PC-9 (cell line): ENCODE results near the gene MAPKBP1. TPM values are rescaled to one million over a fixed set of nuclear protein-coding genes. Genes with fewer than 3 reads are reported as not detected.

Experiments
- BruUV-seq: library from RNA; stranded (reverse); fragments of 400-500 nt; replicated peaks from 2 replicates; lab custom pipeline; 2021; lab: Mats Ljungman, UMichigan
- CTCF ChIA-PET: fragments of 300-600 bp; sonication (Branson Sonifier 250); formaldehyde crosslinking; loops from one replicate; lab custom pipeline; 2022; ENCODE audit warnings: antibody characterized with exemption; lab: Charles Lee
- POLR2A ChIA-PET: fragments of 300-600 bp; sonication (Branson Sonifier 250); formaldehyde crosslinking; loops from one replicate; lab custom pipeline; 2022; ENCODE audit warnings: antibody characterized with exemption; ENCODE audit not compliant: unreplicated experiment; lab: Charles Lee
- DNase-seq, 2 experiments: peaks; one replicate each; pipeline versions ENCODE4 v3.0.0 to v3.0.0-alpha.2; 2015 to 2022; ENCODE audit warnings: mixed read lengths in 1 of 2
- H2AFZ ChIP-seq: fragments of 200-600 bp; sonication (generic); 2 replicates; pipeline ENCODE4 v1.8.1; 2017; ENCODE audit warnings: antibody characterized with exemption
- H3F3A ChIP-seq: fragments of 200-600 bp; sonication (generic); 2 replicates; pipeline ENCODE4 v1.8.1; 2017; ENCODE audit warnings: antibody characterized with exemption, mild to moderate bottlenecking, low read depth; ENCODE audit not compliant: insufficient read depth
- H3K27ac ChIP-seq: fragments of 200-600 bp; sonication (generic); 2 replicates; pipeline ENCODE4 v1.6.1; 2016; ENCODE audit warnings: mixed run types
- H3K27me3 ChIP-seq: fragments of 200-600 bp; sonication (generic); 2 replicates; pipeline ENCODE4 v1.6.1; 2016; ENCODE audit warnings: low read depth, mixed run types; ENCODE audit not compliant: insufficient read depth
- H3K36me3 ChIP-seq: fragments of 200-600 bp; sonication (generic); 2 replicates; pipeline ENCODE4 v1.6.1; 2016; ENCODE audit warnings: low read depth, mixed run types
- H3K4me1 ChIP-seq: fragments of 200-600 bp; sonication (generic); replicated peaks from 2 replicates; pipeline ENCODE4 v1.6.1; 2016; ENCODE audit warnings: mixed run types; ENCODE audit not compliant: insufficient read depth
- H3K4me2 ChIP-seq: fragments of 200-600 bp; sonication (generic); 2 replicates; pipeline ENCODE4 v1.6.1; 2017; ENCODE audit warnings: mixed run types
- H3K4me3 ChIP-seq: fragments of 200-600 bp; sonication (generic); 2 replicates; pipeline ENCODE4 v1.6.1; 2016; ENCODE audit warnings: mixed run types
- H3K79me2 ChIP-seq: fragments of 200-600 bp; sonication (generic); 2 replicates; pipeline ENCODE4 v1.6.1; 2017; ENCODE audit warnings: low read depth, mixed run types
- H3K9me2 ChIP-seq: fragments of 200-600 bp; sonication (generic); 2 replicates; pipeline ENCODE4 v1.8.1; 2017; ENCODE audit warnings: mild to moderate bottlenecking; ENCODE audit not compliant: insufficient read depth
- H3K9me3 ChIP-seq: fragments of 200-600 bp; sonication (generic); 2 replicates; pipeline ENCODE4 v1.8.1; 2016; ENCODE audit warnings: low read depth; ENCODE audit not compliant: insufficient read depth
- H4K20me1 ChIP-seq: fragments of 200-600 bp; sonication (generic); 2 replicates; pipeline ENCODE4 v1.8.1; 2017; ENCODE audit not compliant: insufficient read depth
- CTCF ChIP-seq: fragments of 200-600 bp; sonication (generic); conservative IDR thresholded peaks from 2 replicates; pipeline ENCODE4 v1.6.1; 2017; ENCODE audit warnings: mixed run types, antibody characterized with exemption, mild to moderate bottlenecking, moderate library complexity
- EZH2 ChIP-seq: fragments of 200-600 bp; sonication (generic); IDR thresholded peaks from 2 replicates; pipeline ENCODE4 v1.8.0; 2017; ENCODE audit warnings: antibody characterized with exemption, low read depth
- intact Hi-C: fragments of 100-400 bp; cut with micrococcal nuclease; formaldehyde crosslinking; loops from one replicate; pipeline ENCODE4 v1.10.0; 2022; ENCODE audit not compliant: unreplicated experiment
- total RNA-seq: library from RNA; stranded (reverse); gene quantifications from 2 replicates; pipeline ENCODE4 v1.2.3, GENCODE V29; 2021

MAPKBP1 gene
- total RNA-seq, 1 experiment from 2014 or later, result 22.9 TPM

GRCh38 chr15:41817327-41817726, 43.0 kb downstream of the MAPKBP1 start:
- Histone ChIP-seq H3K9me3 (no peaks in the 10 kb centered on the region), H3K9me2 (no peaks in the 10 kb centered on the region), H2AFZ (no peak overlapping the region), H3K4me1 (no peaks in the 10 kb centered on the region), H3F3A (no peaks in the 10 kb centered on the region), H3K27me3 (no peaks in the 10 kb centered on the region), H4K20me1 (no peaks in the 10 kb centered on the region), H3K4me3 (no peak overlapping the region), H3K27ac (no peak overlapping the region), H3K79me2 (no peaks in the 10 kb centered on the region), H3K36me3 (no peaks in the 10 kb centered on the region), H3K4me2 (no peak overlapping the region)
- TF ChIP-seq CTCF, result no peak
- ChIA-PET CTCF (interaction anchor here (0.5 kb wide), 1 partner anchor 19 kb away, joined by 3 read pairs; no protein-coding TSS in a partner anchor), POLR2A (no interaction called here)
- BruUV-seq, result no TSS peak
- no peak for DNase-seq
- intact Hi-C loops, result loop anchor here (10.0 kb wide), 1 partner anchor 263 kb away; the partner anchor contains the start of gene TYRO3

- no peaks in the 10 kb centered on the region for H3K36me3 ChIP-seq
- POLR2A ChIA-PET, result no interaction called here
Measured at GRCh38 chr15:41817781-41818180, 43.5 kb downstream of the MAPKBP1 start.

DNA sequence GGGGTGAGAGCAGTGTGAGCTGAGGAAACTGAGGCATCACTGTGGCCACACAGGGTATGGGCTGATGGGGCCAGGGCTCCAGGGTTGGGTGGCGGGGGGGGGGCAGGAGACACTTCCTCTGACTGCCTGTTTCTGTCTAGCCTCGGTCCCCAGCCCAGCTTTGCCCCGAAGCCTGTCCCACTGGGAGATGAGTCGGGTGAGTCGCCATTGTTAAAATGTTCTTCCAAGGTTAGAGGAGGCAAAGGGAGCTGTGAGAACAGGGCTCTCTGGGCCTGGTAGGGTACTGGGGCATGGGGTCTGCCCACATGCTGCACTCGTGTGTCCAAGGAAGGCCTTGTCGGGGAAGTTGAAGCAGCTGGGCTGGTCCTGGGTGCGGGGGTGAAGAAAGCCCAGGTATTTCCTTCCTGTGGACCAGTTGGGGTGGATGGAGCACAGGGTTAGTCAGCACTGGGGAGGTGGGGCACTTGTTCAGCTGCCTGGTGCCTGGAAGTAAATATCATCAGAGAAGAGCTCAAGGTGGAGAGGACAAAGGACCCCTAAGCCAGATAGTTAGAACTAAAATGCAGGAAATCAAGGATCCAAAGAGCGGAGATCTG, 45.3 kb downstream of the MAPKBP1 start:
- H3K27me3 ChIP-seq, result no peaks in the 10 kb centered on the region
- no peak overlapping the region for H3K27ac ChIP-seq
- BruUV-seq, result no TSS peak
- H3K4me2 ChIP-seq, result no peak overlapping the region
- DNase-seq, result no peak
- TF ChIP-seq CTCF, result no peak
- no peak for TF ChIP-seq EZH2
- intact Hi-C loops, result loop anchor here (10.0 kb wide), 1 partner anchor 265 kb away; the partner anchor contains the start of gene TYRO3
- no peaks in the 10 kb centered on the region for H3K9me2 ChIP-seq
- no peaks in the 10 kb centered on the region for H3F3A ChIP-seq
- no peaks in the 10 kb centered on the region for H4K20me1 ChIP-seq
- no peak overlapping the region for H2AFZ ChIP-seq
- H3K9me3 ChIP-seq, result no peaks in the 10 kb centered on the region
- H3K79me2 ChIP-seq, result no peaks in the 10 kb centered on the region
- ChIA-PET POLR2A (no interaction called here), CTCF (interaction anchor here (0.6 kb wide), 1 partner anchor 95 kb away, joined by 4 read pairs; no protein-coding TSS in a partner anchor)
- H3K36me3 ChIP-seq, result no peaks in the 10 kb centered on the region
- no peaks in the 10 kb centered on the region for H3K4me1 ChIP-seq
- no peak overlapping the region for H3K4me3 ChIP-seq

More at GRCh38 chr15:41817781-41818180, 43.5 kb downstream of the MAPKBP1 start:
- H3K9me2 ChIP-seq, result no peaks in the 10 kb centered on the region
- H3K4me1 ChIP-seq, result no peaks in the 10 kb centered on the region
- no peaks in the 10 kb centered on the region for H3K27me3 ChIP-seq
- no peak overlapping the region for H3K4me2 ChIP-seq
- CTCF ChIA-PET, result interaction anchor here (0.5 to 0.6 kb wide), 2 partner anchors 20 to 44 kb away, joined by 3 to 4 read pairs; no protein-coding TSS in a partner anchor
- H3K27ac ChIP-seq, result no peak overlapping the region
- no TSS peak for BruUV-seq
- no peaks in the 10 kb centered on the region for H3K9me3 ChIP-seq
- H3K79me2 ChIP-seq, result no peaks in the 10 kb centered on the region
- H3F3A ChIP-seq, result no peaks in the 10 kb centered on the region
- no peaks in the 10 kb centered on the region for H4K20me1 ChIP-seq
- H2AFZ ChIP-seq, result no peak overlapping the region
- DNase-seq, result no peak
- intact Hi-C loops, result loop anchor here (10.0 kb wide), 1 partner anchor 263 kb away; the partner anchor contains the start of gene TYRO3
- no peak for TF ChIP-seq CTCF
- no peak overlapping the region for H3K4me3 ChIP-seq
